Brain pericyte (primary cell): ENCODE measurements around the gene ZYG11A.

ENCODE experiments used
- DNase-seq: peaks from one replicate; pipeline ENCODE4 v3.0.0-alpha.2; 2012; ENCODE audit warnings: low read depth, low spot score

The ZYG11A gene

DNA sequence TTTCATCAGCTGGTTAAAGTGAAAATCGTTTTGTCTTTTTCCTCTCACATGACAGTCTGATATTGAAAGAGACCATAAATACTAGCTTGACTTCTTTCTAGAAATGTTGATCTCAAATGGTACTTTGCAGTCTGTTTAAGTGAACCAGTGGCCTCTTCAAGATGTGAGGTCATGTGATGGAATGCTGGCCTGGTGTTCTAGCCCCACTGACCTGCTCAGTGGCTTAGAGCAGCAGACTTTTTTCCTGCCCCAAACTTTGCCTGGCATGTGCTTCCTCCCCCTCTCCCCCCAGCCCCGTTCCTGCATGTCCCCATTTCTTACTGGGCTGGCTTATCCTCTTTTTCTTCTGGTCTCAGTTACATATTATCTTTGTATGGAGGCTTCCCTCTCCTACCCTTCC is 34.3 kb downstream of the ZYG11A start:
- DNase-seq, result no peak

DNA sequence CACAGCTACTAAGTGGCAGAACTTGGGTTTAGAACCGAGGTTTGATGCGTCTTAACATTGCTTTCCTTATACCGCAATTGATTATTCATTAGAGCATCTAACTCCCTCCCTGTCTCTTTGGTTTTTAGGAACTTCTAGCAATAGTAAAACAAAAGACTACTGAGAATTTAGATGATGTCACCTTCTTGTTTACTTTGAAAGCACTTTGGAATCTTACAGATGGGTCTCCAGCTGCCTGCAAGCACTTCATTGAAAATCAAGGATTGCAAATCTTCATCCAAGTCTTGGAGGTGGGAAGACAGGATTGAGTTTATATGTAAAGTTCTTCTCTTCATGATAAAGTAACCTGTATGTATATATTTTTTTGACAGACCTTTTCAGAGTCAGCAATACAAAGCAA is 35.0 kb downstream of the ZYG11A start:
- DNase-seq, result no peak

DNA sequence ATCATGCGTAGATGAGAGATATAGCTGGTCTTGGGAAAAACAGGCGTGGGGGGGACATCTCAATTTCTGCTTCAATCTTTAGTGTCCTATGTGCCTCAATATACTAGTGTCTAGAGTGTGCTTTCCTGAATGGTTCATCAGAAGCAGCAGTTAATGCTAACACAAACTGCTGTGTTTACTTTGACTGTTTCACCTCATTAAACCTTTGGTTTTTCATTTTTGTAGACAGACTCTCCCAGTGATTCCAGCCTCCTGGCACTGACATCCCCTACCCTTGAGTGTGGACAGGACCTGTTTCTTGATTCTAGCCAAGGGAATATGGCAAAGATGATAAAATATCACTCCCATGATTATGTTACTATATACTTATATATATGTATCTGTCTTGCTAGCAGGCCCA is 37.6 kb downstream of the ZYG11A start:
- DNase-seq, result no peak

GRCh38 chr1:52887483-52887882 is 44.9 kb downstream of the ZYG11A start:
- DNase-seq, result no peak

- DNase-seq, result no peak
Measured at GRCh38 chr1:52892424-52893215, 50.1 kb downstream of the ZYG11A start.

DNA sequence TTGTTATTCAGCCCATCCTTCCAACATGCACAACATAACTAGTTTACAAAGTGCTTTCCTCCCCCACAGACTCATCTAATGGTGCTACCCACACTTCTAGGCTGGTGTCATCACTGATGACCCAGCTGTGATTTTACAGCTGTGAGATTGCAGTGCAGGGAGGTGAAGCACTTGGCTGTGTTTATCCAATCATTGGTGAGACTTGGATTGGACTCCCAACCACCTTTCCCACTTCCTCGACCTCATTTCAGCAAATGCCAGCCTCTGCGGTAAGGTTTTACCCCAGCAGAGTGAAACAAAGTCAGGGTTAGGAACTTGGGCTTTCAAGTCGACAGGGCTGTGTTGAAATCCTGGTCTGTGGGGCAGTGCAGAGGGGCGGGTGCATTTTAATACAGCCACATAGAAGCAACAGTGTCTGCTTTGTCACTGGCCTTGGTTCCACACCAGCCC is 56.9 kb downstream of the ZYG11A start:
- no peak for DNase-seq

DNA sequence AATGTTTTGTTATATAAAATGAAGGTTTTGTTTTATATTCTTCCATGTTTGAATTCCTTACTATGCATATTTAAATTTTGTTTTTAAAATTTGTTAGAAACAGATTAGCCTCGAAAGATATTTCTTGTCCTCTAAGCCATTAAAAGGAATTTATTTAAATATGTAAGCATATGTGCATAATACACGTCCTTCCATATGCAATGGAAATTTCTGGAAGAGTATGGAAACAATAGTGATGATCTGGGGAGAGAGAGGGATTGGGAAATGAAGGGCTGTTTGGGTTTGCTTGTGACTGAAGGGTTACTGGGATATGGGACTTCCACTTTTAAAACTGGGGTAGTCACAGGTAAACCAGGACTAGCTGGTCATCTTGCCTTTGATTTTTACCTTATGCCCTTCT is 57.8 kb downstream of the ZYG11A start:
- DNase-seq, result no peak

DNA sequence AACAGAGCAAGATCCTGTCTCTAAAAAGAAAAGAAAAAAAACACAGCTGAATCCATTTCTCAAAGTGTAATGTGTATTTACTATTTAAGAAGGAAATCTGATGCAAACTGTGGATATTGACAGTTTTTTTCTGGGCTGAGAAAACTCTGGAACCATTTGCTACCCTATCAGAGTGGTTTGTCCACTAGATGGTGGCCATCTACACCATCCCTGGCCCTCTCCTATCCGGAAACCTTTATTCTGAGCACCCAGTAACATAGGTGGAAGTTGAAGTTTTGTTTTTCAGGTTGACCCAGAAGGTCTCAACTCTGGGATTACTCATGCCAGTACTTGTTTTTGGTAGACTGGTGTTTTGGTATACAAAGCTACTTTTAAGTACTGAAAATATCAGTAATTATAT is 58.8 kb downstream of the ZYG11A start:
- DNase-seq, result no peak

- no peak for DNase-seq
Measured at GRCh38 chr1:52904208-52904926, 61.8 kb downstream of the ZYG11A start.

- DNase-seq, result no peak
Measured at GRCh38 chr1:52904927-52905698, 62.6 kb downstream of the ZYG11A start.

GRCh38 chr1:52906135-52906603 is 63.6 kb downstream of the ZYG11A start:
- no peak for DNase-seq

GRCh38 chr1:52907068-52907811 is 64.7 kb downstream of the ZYG11A start:
- DNase-seq, result no peak

GRCh38 chr1:52907812-52908153 is 65.2 kb downstream of the ZYG11A start:
- DNase-seq, result no peak

- no peak for DNase-seq
Measured at GRCh38 chr1:52911541-52911940, 69.0 kb downstream of the ZYG11A start.

- DNase-seq, result no peak
Measured at GRCh38 chr1:52913014-52913413, 70.5 kb downstream of the ZYG11A start.

- DNase-seq, result no peak
Measured at GRCh38 chr1:52913537-52913936, 71.0 kb downstream of the ZYG11A start.

GRCh38 chr1:52914463-52914862 is 71.9 kb downstream of the ZYG11A start:
- DNase-seq, result no peak

DNA sequence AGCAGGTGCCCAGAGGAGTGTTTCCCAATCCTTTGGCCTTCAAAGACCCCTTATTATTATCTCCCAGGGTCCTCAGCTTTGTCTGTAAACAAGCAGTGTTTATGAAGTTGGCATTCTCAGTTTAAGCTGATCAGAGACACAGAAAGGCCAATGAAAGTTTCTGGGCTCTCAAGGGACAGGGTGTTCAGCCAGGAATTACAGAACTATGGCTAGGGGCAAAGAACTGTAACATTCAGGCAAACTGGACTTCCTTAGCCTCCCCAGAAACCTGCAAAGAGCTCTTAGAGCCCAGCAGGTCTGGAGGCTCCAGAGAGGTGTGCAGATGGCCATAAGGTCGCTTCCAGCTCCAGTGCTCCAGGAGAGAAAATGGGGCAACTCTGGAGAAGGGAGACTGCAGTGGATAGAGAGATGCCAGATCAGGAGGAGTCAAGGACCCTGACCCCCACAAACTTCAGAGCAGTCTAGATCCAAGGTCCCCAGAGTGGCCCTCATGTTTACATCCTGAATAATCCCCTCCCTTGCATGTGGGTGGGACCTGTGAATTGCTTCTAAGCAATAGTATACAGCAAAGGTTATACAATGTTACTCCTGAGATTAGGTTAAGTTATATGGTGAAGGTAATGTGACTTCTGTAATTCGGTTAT is 72.8 kb downstream of the ZYG11A start:
- DNase-seq, result no peak

GRCh38 chr1:52915855-52916220 is 73.3 kb downstream of the ZYG11A start:
- no peak for DNase-seq

DNA sequence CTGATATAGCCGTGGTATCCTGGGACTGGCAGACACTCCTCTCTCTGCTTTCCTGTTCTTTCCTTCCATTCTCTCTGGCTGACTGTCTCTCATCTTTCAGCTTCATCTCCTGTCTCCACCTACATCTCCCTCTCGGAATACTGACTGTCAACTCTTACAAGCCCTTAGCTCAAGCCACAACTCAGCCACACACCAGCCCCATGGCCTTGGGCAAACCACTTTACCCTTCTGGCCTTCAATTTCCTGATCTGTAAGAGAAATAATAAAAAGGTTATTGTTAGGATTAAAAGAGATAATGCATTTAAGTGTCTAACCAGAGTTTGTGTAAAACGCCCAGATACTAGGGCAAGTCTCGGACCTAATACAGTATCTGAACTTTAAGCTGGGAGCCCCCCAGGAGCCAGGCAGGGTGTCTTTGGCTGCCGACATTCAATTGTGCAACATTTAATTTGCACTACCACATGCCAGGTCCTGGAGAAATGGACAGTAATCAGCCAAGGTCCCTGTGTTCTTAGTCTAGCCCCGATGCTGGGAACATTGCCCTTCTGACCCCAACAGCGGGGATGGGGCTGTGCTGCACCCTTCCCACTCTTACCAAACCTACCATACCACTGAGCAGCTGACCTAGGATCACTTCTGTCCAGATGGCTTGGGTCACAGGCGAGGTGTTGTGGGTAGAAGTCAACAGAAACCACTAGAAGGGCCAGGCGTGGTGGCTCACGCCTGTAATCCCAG is 73.8 kb downstream of the ZYG11A start:
- DNase-seq, result no peak

DNA sequence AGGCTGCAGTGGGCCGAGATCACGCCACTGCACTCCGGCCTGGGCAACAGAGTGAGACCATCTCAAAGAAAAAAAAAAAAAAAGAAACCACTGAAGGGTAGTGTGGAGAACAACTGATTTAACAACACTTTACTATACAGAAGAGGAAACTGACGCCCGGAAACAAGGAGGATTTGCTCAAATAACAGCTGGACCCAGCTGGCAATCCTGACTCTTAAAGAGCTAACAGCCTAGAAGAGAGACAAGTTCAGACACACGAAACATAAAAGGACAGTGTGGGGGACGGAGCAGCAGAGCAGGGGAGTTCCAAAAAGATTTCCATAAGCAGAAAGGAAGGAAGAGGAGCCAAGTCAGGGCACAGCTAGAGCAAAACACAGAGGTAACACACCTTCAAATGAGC is 74.6 kb downstream of the ZYG11A start:
- DNase-seq, result no peak
